HG03520 (cell line): ENCODE data around the gene TAF1B.

Source experiments
- ATAC-seq: cut with Tn5 transposase; IDR thresholded peaks from one replicate; pipeline ENCODE4 v1.9.1; 2021; ENCODE audit warnings: mild to moderate bottlenecking, moderate library complexity; ENCODE audit not compliant: unreplicated experiment

The TAF1B gene

DNA sequence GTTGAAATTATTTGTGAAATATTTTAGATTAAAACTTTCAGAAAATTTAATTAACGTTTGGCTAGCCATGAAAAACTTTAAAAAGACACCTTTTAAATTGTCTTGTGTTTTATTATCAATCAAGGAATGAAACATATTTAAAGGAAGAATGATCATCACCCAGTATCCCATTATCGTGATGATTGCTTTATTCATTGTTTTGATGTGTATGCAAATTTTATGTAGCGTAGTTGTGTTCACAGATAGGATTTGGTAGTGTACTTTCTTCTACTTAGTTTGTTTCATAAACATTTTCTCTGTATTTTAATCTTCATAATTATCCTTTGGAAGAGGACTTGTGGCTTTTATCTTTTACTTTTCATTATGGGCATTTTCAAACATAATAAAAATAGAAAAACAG lies 116.0 kb downstream of the TAF1B start:
- ATAC-seq = no peak

DNA sequence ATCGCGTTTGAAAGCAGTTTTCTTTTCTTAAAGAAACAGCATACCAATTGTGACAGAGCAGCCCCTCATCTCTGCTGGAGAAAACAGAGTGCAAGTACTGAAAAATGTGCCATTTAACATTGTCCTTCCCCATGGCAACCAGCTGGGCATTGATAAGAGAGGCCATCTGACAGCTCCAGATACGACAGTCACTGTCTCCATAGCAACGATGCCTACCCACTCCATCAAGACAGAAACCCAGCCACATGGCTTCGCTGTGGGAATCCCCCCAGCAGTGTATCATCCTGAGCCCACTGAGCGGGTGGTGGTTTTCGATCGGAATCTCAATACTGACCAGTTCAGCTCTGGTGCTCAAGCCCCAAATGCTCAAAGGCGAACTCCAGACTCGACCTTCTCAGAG lies 117.7 kb downstream of the TAF1B start:
- no peak for ATAC-seq

DNA sequence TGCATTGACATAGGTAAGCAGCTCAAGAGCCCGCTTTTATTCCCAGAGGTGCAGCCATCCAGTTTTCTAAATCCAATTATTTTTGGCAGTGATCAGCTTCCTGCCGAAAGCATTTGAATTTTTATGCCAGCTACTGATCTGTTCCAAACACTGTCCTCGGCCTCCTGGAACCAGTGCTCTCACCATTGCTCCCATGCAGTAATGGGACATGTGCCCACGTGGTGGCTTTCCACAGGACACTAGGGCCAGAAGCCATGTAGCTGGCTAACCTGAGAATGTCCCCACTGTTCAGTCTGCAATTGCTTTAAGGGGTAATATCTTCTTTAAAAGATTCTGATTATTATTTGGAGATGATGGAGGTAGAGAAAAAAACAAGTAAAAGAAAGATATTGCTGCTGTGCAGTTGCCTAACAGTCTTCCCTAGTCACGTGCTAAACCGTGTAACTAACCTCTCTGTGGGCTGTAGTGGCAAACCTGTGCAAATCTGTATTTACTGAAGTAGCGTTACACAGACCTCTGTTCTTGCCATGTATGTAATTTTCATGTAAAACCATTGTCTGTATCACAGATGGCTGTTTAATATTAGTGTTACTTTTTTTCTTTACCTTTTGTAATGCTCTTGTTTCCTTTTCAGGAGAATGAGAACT lies 121.2 kb downstream of the TAF1B start:
- no peak for ATAC-seq

DNA sequence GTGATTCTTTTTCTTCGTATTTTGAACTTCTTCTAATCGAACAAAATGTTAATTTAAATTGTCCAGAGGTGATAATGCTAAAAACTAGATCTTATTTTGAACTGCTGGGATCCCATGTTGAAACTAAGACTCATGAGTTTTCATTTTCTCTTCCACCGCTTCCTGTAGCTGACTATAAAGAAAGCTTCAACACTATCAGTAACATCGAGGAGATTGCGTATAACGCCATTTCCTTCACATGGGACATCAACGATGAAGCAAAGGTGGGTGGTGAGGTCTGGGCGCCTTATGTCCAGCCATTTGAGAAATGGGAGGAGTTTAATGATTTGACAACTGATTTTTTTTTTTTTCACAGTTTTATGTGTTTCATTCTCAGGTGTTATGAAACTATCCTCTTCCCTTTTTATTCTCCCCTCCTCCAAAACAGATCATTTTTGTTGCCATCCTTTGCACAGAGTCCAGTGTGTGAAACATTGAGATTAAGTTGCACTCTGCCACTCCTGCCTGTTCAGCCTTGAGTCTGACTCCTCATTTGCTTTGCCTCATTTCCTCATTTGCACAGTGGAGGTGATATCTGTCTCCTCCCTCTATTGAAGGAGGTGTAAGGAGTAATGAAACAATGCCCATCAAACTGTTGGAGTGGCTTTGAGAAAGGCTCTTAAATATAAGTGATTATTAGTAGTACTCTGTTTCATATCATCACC lies 122.0 kb downstream of the TAF1B start:
- no peak for ATAC-seq

DNA sequence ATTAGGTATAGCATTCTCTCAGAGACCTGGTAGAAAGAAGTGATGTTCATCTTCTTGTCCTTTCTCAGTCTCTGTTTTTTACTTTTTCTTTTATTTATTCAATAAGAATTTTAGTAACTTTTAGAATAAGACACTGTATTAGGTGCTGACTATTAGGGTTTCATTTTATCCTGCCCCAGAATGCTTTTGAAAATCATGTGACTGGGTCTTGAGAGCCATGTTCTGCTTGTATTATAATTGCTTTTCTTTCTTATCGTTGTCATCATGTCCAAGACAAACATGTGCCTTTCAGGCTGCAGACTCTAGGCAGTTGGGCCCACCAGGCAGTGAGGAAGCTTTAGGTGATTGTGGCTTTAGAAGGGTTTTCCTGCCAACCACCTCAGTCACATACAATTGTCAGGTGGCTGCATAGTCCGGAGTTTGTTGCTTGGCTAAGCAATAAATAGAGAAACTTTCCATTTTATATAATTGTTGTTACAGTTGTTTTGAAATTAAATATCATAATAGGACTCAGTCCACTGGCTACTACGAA lies 123.3 kb downstream of the TAF1B start:
- ATAC-seq = no peak

DNA sequence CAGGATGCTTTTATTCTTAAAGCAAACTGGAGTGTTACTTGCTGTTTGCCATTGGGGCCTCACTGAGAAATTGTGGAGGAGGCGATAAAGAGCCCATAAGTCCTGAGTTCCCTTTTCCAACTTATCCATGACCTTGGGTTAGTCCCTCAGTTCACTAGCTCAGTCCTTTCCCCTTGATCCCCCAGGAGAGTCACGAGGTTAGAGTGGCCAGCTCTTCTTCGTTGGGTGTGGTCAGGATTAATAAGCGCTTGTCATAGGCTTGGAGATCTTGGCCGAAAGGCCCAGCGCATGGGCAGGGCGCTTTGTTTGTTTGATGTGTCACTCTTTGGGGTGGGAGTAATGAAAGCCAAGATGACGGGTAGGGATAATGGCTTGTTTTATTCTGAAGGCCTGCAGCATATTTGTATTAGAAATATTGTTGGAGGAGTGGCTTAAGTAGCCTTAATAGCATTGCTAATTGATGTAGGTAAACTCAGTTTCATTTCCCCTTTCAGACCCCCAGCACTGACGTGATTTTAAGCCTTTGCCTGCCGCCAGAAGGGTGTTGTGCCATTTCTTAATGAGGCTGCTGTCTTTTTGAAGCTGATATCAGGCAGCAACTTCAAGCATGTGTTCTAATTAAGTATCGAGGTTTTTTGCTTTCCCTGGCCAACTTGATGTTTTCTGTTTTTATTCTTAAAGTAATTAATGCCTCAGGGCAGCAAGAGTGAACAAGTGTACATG lies 123.9 kb downstream of the TAF1B start:
- no peak for ATAC-seq

DNA sequence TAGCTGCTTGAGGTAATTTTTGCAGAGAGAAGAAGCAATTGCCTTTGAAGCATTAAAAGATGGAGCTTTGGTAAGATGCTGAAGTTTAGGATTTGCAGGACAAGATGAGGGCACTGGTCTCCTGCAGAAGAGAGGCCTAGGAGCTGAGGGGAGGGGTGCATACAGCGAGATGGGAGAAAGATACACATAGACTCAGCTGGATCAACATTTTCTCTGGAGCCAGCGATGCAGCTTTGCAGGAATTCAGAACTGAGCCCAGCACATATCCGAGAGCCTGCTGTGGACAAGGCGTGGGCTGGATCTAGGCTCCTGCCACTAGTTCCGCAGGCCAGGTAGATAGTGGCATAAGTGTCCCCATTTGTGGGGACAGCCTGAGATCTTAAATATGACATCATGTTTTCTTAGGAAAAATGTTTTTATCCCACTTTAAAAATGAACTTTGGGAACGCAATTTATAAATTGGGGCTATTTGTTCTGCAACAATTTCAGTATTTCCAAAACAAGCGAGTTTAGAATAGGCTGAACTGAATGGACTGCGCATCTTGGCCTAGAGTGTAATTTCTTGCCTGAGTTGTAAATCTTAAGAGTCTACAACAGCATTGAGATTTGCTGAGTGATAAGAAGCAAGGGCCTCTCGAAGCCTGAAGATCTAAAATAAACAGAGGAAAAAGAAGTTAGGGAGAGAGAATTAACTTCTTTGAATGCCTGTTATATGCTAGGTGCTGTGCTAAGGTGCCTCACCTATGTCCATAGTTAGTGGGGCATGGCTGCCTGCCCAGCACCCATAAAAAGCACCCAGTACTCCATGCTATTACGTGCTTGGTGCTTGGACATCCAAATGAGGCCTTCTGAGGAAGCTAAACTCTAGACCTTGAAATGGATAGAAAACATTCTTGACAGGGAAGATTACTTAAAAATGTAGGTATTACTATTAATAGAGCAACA lies 125.6 kb downstream of the TAF1B start:
- ATAC-seq = no peak

DNA sequence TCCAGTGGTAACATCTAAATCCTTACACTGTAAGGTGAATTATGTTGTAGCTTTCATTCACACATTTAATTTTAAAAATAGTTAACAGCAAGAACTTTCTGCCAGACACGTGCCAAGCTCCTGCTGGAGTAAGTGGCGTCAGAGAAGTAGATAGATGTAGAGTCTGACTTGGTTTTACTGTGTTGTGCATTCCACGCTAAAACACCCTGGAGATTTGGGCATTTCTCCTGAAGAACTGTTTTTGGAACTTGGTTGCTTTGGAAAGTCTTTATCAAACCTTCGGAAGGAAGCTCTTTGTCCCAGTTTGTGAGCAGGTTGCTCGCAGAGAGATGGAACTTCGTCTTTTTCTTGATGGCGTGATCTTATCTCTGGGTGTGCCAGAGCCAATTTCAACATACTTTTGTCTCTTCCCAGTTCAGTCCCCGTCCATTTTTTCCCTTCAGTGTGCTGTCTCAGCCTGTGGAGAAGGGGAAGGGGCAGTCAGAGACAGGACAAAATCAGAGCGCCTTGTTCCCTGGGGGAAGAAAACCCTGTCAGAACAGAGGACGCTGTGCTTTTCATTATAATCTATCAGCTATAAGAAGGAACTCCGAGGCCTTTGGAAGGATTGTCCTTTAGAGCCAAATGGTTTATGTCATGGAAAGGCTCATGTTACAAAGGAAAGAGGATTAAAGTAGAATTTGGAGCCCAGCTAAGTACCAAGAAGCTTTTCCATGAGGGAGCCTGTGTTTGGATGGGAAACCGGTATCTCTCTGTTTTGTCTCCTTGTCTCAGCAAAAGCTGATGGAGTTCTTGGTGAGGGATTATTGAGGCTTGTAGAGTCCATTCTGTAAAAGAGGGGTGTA lies 127.1 kb downstream of the TAF1B start:
- ATAC-seq = no peak

DNA sequence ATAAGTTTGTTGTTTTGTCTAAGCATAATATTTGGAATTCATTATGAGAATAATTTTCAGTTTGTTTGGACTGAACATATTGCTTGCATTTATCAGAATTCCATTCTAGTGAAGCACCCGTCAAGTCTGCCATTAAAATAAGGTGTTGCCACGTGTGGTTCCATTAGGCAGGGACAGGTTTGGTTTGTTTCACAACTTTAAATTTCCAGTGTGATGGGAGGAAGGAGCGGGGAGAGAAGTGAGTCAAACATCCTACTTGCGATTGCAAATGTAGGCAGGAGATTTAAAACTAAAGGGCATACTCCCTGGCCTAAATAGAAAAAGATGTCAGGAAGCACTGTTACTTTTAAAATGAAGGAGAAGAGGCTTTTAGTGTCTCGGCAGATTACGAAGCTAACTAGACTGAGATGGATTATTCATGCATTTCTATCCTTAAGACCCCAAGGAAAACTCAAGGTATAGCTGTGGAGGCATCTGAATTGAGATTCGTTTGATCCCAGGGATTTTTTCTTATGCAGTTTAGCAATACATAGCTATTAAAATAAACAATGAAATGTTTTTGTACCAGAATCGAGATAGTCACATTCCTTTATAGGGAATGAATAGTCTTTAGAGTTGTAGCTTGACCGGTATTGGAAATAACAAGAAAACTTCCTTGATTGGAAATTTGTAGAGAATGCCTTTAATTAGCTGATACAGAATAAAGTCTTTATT lies 128.0 kb downstream of the TAF1B start:
- ATAC-seq = no peak

DNA sequence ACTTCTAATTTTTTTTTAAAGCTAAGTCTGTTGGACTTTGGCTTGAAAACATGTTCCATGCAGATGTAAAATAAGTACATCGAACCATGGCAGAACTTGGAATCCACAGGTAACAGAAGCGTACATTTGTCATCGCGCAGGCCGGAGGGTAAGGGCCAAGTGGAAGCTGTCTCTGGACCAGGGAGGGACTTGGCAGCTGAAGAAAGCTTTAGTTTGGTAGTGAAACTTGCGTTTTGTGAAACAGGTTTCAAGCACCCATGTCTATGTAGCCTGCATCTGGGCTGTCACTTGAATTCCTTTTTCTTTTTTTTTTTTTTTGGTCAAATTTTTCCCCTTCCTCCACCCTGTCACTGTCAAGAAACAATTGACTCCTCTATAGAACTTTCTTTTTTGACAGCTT lies 128.6 kb downstream of the TAF1B start:
- no peak for ATAC-seq

DNA sequence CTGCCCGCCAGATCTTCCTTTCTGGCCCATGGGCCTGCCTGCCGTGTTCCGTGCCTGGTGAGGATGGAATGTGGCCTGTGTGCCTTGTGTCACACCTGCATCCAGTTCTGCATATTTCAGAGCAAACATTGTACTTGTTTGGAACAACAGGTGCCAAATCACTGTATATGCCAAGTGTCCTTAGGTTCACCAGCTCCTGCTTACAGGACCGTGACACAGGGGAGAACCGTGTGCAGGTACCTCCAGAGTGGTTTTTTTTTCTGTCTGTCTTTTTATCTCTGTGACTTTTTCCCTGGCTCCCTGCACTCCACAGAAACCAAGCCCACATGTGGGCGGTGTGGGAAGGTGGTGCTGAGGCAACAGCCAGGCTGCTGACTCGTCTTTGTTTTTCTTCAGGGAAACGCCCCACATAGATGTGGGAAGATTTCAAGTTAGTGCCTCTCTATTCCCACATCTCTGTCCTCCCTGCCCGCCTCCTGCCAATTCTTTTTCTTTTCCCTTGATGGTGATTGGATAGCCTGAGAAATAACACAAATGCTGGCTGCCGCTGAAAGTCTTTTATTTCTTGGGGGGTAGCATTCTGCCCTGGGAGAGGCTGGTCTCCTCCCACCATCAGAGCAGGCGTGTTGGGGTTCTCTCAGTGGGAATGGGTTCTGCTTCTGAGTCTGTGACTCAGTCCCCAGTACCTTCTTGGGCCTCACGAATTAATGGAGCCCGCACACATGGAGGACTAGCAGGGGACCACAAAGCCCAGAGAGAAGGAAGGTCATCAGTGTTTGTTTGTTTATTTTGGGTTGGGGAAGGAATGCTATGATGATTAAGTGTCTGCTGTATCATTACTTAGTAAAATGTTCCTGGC lies 129.6 kb downstream of the TAF1B start:
- no peak for ATAC-seq

DNA sequence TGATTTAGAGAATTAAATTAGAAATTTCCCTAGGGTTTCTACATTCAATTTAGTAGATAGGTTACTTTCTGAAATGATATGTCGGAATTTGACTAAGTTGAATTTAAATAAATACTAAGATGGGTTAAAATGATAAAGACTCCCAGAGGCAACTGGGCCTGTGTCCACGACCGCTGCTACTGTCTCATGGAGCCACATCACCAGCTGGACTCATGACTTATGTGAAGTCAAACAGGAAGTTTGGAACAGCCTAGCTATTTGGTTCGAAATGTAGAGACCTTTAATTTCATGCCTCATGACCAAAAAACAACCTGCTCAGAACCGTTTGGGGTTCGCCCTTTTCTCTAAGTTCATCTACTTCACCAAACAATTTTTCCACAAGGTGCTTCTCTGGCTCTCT lies 130.4 kb downstream of the TAF1B start:
- ATAC-seq = no peak

DNA sequence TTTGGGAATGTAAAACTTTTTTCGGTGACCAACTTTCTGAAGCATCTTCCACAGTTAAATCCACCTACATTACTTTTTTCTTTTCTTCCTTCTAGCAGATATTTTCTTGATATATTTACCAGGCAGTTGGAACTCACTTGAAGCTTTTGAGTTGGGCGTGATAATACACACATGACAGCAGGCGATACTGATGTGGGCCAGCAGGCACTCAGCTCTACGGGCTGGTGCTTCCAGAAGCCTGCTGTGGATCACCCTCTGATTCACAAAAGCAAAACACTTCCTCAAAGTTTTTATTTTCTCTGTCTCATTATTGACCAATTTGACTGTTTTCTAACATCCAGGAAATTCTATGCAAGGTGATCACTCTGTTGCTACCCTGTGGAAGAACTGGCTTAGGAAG lies 131.1 kb downstream of the TAF1B start:
- no peak for ATAC-seq

DNA sequence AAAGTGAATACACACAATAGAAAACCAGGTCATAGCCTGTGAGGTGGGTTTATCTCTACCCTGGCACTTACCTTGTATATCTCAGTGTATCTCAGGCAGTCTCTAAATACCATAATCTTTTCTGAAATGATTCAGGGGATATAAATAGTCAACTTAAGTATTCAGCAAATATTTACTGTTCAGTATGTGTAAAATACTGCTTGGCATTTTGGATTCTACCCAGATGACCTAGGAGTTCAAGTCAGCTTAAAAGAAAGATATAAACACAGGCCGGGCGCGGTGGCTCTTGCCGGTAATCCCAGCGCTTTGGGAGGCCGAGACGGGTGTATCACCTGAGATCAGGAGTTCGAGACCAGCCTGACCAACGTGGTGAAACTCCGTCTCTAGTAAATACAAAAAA lies 132.1 kb downstream of the TAF1B start:
- ATAC-seq = no peak

DNA sequence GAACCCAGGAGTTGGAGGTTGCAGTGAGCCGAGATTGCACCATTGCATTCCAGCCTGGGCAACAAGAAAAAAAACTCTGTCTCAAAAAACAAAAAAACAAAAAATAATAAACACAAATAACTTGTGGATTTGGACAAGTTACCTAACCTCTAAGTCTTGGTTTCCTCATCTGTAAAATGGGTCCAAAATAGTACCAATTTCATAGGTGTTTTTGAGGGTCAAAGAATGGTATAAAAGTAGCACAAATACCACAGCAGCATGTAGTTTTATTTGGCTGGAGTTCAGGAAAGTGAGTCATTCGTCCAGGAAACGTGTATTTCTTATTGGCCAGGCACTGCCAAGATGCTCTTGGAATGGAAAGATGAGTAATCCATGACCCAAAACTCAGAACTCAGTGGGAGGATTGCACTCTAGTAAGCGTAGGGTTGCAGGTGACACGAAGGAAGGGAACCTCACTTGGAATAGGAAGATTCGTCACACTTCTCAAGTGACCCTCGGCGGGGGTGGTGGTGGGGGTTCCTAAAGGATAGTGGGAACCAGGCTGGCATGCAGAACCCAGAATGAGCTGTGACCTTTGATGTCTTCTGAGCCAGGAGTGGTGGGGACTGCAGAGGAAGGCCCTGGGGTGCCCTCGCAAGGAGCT lies 132.7 kb downstream of the TAF1B start:
- ATAC-seq = no peak

DNA sequence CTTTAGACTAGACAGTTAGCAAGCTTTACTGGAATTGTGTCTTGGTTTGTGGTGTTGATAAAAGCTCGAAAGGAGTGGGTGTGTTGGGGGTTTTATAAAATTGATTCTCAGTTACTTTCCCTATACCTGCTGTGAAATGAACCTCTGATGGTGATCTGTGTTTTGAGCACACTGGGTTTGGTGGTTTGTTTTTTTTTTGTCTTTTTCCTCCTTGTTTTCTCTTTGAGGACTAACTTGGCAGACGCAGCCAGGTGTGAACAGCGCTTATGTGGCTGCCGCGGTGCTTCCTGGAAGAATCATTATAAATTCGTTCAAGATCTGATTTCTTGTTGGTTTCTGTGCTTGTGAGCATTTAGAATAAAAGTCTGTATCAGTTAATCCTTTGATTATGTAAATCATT lies 136.7 kb downstream of the TAF1B start:
- no peak for ATAC-seq

DNA sequence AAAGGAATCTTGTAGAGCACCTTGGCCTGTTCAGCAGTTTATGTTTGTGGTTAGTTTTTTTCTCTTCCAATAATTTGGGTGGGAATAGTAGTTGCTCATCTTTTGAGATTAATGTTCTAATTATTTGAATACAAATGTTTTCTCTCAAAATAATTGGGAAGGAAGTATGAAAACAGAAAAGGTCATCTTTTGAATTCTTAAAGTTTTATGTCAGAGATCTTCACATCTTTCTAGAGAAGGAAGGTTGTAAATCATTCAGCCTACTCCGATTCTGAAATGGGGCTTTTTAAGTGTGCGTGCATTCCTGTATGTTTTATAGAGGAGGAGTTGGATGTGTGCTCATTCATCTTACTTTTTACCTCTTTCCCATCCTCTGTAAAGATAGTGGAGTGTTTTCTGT lies 137.2 kb downstream of the TAF1B start:
- ATAC-seq = no peak

DNA sequence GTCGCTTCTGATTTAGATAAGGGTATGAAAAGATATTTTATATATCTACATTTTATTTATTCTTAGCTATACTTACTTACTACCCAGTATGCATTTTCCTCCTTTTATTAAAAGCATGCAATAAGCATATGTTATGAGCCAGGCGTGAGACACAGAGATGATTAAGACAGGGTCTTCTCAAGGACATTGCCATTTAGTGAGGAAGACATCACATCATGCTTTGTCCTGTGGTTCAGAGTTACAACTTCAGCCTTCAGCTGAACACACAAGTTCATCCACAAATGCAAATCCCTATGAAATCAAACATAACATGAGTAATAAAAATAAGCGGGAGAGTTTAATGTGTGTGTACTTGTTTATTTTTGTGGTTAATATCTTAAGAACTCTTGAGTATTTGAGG lies 138.4 kb downstream of the TAF1B start:
- ATAC-seq = no peak
